Fibroblast of lung (primary cell): ENCODE results near the gene SIX5. TPM values are rescaled to one million over a fixed set of nuclear protein-coding genes. Genes with fewer than 3 reads are reported as not detected.

ENCODE experiments used
- DNase-seq, 2 donors: peaks; one replicate each; pipeline versions ENCODE4 v3.0.0 to v3.0.0-alpha.2; 2010; ENCODE audit warnings: low read depth in 2 of 2
- H2AFZ ChIP-seq: 2 replicates; pipeline ENCODE4 v1.5.1; 2012; ENCODE audit warnings: low read length, control low read depth, inconsistent platforms
- H3K27ac ChIP-seq: 2 replicates; pipeline ENCODE4 v1.5.1; 2011; ENCODE audit warnings: low read length, control low read depth; ENCODE audit not compliant: insufficient read depth
- H3K27me3 ChIP-seq: 2 replicates; pipeline ENCODE4 v1.5.1; 2011; ENCODE audit warnings: mild to moderate bottlenecking, low read length; ENCODE audit not compliant: control insufficient read depth, insufficient read depth
- H3K36me3 ChIP-seq: 2 replicates; pipeline ENCODE4 v1.5.1; 2011; ENCODE audit warnings: low read length; ENCODE audit not compliant: control insufficient read depth, insufficient read depth
- H3K4me1 ChIP-seq: 2 replicates; pipeline ENCODE4 v1.5.1; 2011; ENCODE audit warnings: low read length; ENCODE audit not compliant: control insufficient read depth, insufficient read depth; ENCODE audit errors: extremely low read depth
- H3K4me2 ChIP-seq: 2 replicates; pipeline ENCODE4 v1.5.1; 2011; ENCODE audit warnings: low read length, control low read depth; ENCODE audit not compliant: insufficient read depth; ENCODE audit errors: extremely low read depth
- H3K4me3 ChIP-seq, 4 experiments: fragments of 200-600 bp in 1 of 4; sonication (generic) in 1 of 4; replicated peaks in 1 of 4; 2 replicates each; pipeline ENCODE4 v1.5.1; 2011 to 2016; ENCODE audit warnings: low read length in 4 of 4, low read depth in 3 of 4, mild to moderate bottlenecking in 3 of 4, control low read depth in 2 of 4, inconsistent platforms in 1 of 4, mixed read lengths in 1 of 4; ENCODE audit not compliant: insufficient read depth in 1 of 4; ENCODE audit errors: control extremely low read depth in 1 of 4
- H3K79me2 ChIP-seq: 2 replicates; pipeline ENCODE4 v1.5.1; 2012; ENCODE audit warnings: mild to moderate bottlenecking, low read length, inconsistent platforms; ENCODE audit not compliant: control insufficient read depth, insufficient read depth
- H3K9ac ChIP-seq: 2 replicates; pipeline ENCODE4 v1.5.1; 2011; ENCODE audit warnings: mild to moderate bottlenecking, low read length, control low read depth; ENCODE audit not compliant: insufficient read depth
- H3K9me3 ChIP-seq: 2 replicates; pipeline ENCODE4 v1.5.1; 2012; ENCODE audit warnings: low read depth, low read length; ENCODE audit not compliant: control insufficient read depth, insufficient read depth
- H4K20me1 ChIP-seq: 2 replicates; pipeline ENCODE4 v1.5.1; 2011; ENCODE audit warnings: low read length; ENCODE audit not compliant: control insufficient read depth, insufficient read depth; ENCODE audit errors: extremely low read depth
- EZH2 ChIP-seq: IDR thresholded peaks from 2 replicates; pipeline ENCODE4 v1.5.1; 2012; ENCODE audit warnings: low read length, control low read depth, mild to moderate bottlenecking; ENCODE audit errors: missing control alignments
- polyA plus RNA-seq, 2 donors: library from polyadenylated mRNA; depleted of rRNA in 1 of 2; stranded (reverse) in 1 of 2; unstranded in 1 of 2; fragments of >200 nt; gene quantifications; 2 replicates each; pipeline ENCODE4 v1.2.1, GENCODE V29; 2011 to 2012; ENCODE audit warnings: missing spikeins in 1 of 2
- total RNA-seq: library from RNA; depleted of rRNA; stranded (reverse); fragments of >200 nt; gene quantifications from 2 replicates; pipeline ENCODE4 v1.2.1, GENCODE V29; 2014
- TF ChIP-seq, protein P1 (sequence below), 2 donors: IDR thresholded peaks in 1 of 2; conservative IDR thresholded peaks in 1 of 2; 1 replicate in 1 of 2; 2 replicates in 1 of 2; pipeline ENCODE4 v1.5.1; 2011 to 2012; ENCODE audit warnings: low read length in 2 of 2, control low read depth in 1 of 2, inconsistent platforms in 1 of 2, low read depth in 1 of 2, mild to moderate bottlenecking in 1 of 2

SIX5 gene
- total and polyA plus RNA-seq, 2 donors (not counting 1 experiment from before 2014, with no cell fraction given), result 3.4 to 10.7 TPM

GRCh38 chr19:45798995-45799517, 30.0 kb upstream of the SIX5 start:
- Histone ChIP-seq H3K79me2 (no peaks in the 10 kb centered on the region), H2AFZ (no peak overlapping the region), H3K9me3 (no peaks in the 10 kb centered on the region), H3K4me3 (no peak overlapping the region), H3K4me2 (no peak overlapping the region), H3K4me1 (peaks cover 5% of the 10 kb centered on the region), H3K27me3 (no peaks in the 10 kb centered on the region), H3K36me3 (no peaks in the 10 kb centered on the region), H4K20me1 (no peaks in the 10 kb centered on the region), H3K9ac (no peak overlapping the region), H3K27ac (no peak overlapping the region)
- no peak for TF ChIP-seq EZH2
- TF ChIP-seq, protein P1, sequence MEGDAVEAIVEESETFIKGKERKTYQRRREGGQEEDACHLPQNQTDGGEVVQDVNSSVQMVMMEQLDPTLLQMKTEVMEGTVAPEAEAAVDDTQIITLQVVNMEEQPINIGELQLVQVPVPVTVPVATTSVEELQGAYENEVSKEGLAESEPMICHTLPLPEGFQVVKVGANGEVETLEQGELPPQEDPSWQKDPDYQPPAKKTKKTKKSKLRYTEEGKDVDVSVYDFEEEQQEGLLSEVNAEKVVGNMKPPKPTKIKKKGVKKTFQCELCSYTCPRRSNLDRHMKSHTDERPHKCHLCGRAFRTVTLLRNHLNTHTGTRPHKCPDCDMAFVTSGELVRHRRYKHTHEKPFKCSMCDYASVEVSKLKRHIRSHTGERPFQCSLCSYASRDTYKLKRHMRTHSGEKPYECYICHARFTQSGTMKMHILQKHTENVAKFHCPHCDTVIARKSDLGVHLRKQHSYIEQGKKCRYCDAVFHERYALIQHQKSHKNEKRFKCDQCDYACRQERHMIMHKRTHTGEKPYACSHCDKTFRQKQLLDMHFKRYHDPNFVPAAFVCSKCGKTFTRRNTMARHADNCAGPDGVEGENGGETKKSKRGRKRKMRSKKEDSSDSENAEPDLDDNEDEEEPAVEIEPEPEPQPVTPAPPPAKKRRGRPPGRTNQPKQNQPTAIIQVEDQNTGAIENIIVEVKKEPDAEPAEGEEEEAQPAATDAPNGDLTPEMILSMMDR (conservative IDR thresholded peaks at IDR 0.05 in 1 of 2, IDR thresholded peaks at IDR 0.05 in 1 of 2; ENCODE audit: low read depth in 1 of 2, low read length in 2 of 2), result peak; percentile 67 to 85
- peak; percentile 79 to 80 for DNase-seq

GRCh38 chr19:45794627-45795026, 25.6 kb upstream of the SIX5 start:
- Histone ChIP-seq H3K27me3 (no peaks in the 10 kb centered on the region), H3K79me2 (peaks cover 19% of the 10 kb centered on the region), H3K9ac (no peak overlapping the region), H4K20me1 (no peaks in the 10 kb centered on the region), H3K27ac (no peak overlapping the region), H2AFZ (no peak overlapping the region), H3K4me1 (peaks cover 8% of the 10 kb centered on the region), H3K9me3 (no peaks in the 10 kb centered on the region), H3K4me2 (no peak overlapping the region), H3K36me3 (peaks cover 3% of the 10 kb centered on the region), H3K4me3 (no peak overlapping the region)
- TF ChIP-seq, protein P1 (conservative IDR thresholded peaks at IDR 0.05 in 1 of 2, IDR thresholded peaks at IDR 0.05 in 1 of 2; ENCODE audit: low read depth in 1 of 2, low read length in 2 of 2), result no peak
- TF ChIP-seq EZH2, result no peak
- DNase-seq, result no peak

- Histone ChIP-seq H3K9me3 (no peaks in the 10 kb centered on the region), H3K4me2 (no peak overlapping the region), H3K4me3 (no peak overlapping the region), H2AFZ (no peak overlapping the region), H3K4me1 (peaks cover 8% of the 10 kb centered on the region), H3K79me2 (peaks cover 19% of the 10 kb centered on the region), H3K36me3 (peaks cover 6% of the 10 kb centered on the region), H3K9ac (no peak overlapping the region), H3K27me3 (no peaks in the 10 kb centered on the region), H3K27ac (no peak overlapping the region), H4K20me1 (no peaks in the 10 kb centered on the region)
- TF ChIP-seq EZH2, result no peak
- TF ChIP-seq, protein P1 (conservative IDR thresholded peaks at IDR 0.05 in 1 of 2, IDR thresholded peaks at IDR 0.05 in 1 of 2; ENCODE audit: low read depth in 1 of 2, low read length in 2 of 2), result no peak
- no peak for DNase-seq
Measured at GRCh38 chr19:45793876-45794275, 24.8 kb upstream of the SIX5 start.
